ENCODE data around the gene PRLR. TPM values are rescaled to one million over a fixed set of nuclear protein-coding genes. Genes with fewer than 3 reads are reported as not detected.
"Not testable (repeated sequence)": the region's sequence is repeated elsewhere in the genome, so short reads cannot be mapped to it uniquely, and the experiment has no call there.

The PRLR gene
- total RNA-seq, 1 donor from 2014 or later = not detected

GRCh38 chr5:35198075-35198474 is 32.2 kb downstream of the PRLR start:
- H3K9me3 Mint-ChIP-seq = no peaks in the 10 kb centered on the region
- no peaks in the 10 kb centered on the region for H3K36me3 Mint-ChIP-seq (ENCODE audit: low read depth)
- no peak overlapping the region for H3K4me3 Mint-ChIP-seq
- H3K4me1 Mint-ChIP-seq = no peaks in the 10 kb centered on the region
- H3K27me3 Mint-ChIP-seq = peaks cover 12% of the 10 kb centered on the region
- intact Hi-C loops (cut with micrococcal nuclease) = no loop called here
- H3K27ac Mint-ChIP-seq = no peak overlapping the region
- no peak for DNase-seq

- intact Hi-C loops (cut with micrococcal nuclease) = no loop called here
- no peak overlapping the region for H3K4me3 Mint-ChIP-seq
- no peaks in the 10 kb centered on the region for H3K4me1 Mint-ChIP-seq
- peaks cover 11% of the 10 kb centered on the region for H3K27me3 Mint-ChIP-seq
- no peaks in the 10 kb centered on the region for H3K9me3 Mint-ChIP-seq
- no peaks in the 10 kb centered on the region for H3K36me3 Mint-ChIP-seq (ENCODE audit: low read depth)
- no peak overlapping the region for H3K27ac Mint-ChIP-seq
- DNase-seq = no peak
Observed at GRCh38 chr5:35197351-35197750, 32.9 kb downstream of the PRLR start.

DNA sequence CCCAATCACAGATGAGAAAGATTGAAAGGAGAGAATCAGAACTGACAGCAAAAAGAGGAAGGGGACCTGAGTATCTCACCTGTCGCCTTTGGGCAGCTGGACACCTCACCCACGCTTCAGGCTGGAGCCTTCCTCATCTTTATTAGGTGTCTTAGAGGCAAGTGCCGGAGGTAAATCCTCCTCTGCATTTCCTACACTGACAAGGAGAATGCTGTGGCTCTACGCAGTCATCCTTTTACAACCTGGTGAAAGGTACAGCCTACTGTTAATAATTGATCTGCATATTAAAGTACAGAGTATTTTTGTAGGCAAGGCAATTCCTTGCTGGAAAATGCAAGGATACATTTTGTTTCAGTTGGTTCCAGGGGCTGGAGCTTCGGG is 34.8 kb downstream of the PRLR start:
- DNase-seq = no peak
- no peak overlapping the region for H3K27ac Mint-ChIP-seq
- H3K27me3 Mint-ChIP-seq = peaks cover 5% of the 10 kb centered on the region
- no peaks in the 10 kb centered on the region for H3K4me1 Mint-ChIP-seq
- no peaks in the 10 kb centered on the region for H3K36me3 Mint-ChIP-seq (ENCODE audit: low read depth)
- no peak overlapping the region for H3K4me3 Mint-ChIP-seq
- intact Hi-C loops (cut with micrococcal nuclease) = no loop called here
- H3K9me3 Mint-ChIP-seq = no peaks in the 10 kb centered on the region

GRCh38 chr5:35194635-35195471 is 35.4 kb downstream of the PRLR start:
- Mint-ChIP-seq H3K4me1 (no peaks in the 10 kb centered on the region), H3K9me3 (no peaks in the 10 kb centered on the region), H3K4me3 (no peak overlapping the region), H3K27me3 (peaks cover 5% of the 10 kb centered on the region), H3K36me3 (ENCODE audit: low read depth) (no peaks in the 10 kb centered on the region), H3K27ac (no peak overlapping the region)
- DNase-seq = no peak
- intact Hi-C loops (cut with micrococcal nuclease) = no loop called here

GRCh38 chr5:35192506-35192905 is 37.8 kb downstream of the PRLR start:
- Mint-ChIP-seq H3K4me3 (no peak overlapping the region), H3K36me3 (ENCODE audit: low read depth) (no peaks in the 10 kb centered on the region), H3K27ac (no peak overlapping the region), H3K4me1 (no peaks in the 10 kb centered on the region), H3K9me3 (no peaks in the 10 kb centered on the region), H3K27me3 (no peaks in the 10 kb centered on the region)
- DNase-seq = no peak
- intact Hi-C loops (cut with micrococcal nuclease) = no loop called here

DNA sequence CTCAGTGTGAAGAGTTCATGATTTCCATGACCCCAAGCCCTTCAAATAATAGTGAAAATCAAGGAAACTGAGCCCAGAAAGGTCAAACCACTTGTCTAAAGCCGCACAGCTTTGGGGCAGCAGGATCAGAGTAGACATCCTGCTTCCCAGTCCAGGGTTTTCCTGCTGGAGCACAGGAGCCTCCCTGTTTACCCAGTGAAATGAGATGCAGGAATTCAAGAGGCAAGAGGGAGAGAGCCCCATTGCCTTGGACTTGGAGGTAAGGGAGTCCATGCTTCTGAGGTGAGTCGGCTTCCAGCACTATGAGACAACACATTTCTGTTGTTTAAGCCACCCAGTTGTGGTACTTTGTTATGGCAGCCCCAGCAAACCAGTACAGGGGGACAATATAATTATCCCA is 40.5 kb downstream of the PRLR start:
- H3K4me3 Mint-ChIP-seq; H3K27me3 Mint-ChIP-seq; H3K4me1 Mint-ChIP-seq; H3K36me3 Mint-ChIP-seq (ENCODE audit: low read depth); H3K9me3 Mint-ChIP-seq; H3K27ac Mint-ChIP-seq; intact Hi-C loops (cut with micrococcal nuclease); DNase-seq: not testable (repeated sequence)

DNA sequence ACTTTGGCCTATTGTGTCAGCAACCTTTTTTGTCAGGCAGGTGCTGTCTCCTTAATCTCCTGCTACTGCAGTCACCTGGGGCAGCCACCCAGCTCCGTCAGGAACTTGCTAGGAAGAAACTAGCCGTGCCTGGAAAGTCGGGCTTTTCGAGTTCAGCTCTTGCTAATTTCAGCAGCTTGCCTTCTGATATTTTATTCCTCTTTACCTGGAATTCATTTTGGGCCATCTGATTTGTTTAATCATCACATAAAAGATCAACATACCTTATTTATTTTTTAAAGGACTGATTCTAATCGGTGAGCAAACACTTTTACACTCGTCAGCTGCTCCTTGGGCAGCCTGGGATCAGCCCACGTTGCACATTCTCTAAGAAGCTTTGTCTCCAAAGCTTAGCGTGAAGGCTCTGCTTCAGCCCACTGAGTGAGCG is 42.2 kb downstream of the PRLR start:
- intact Hi-C loops (cut with micrococcal nuclease) = no loop called here

DNA sequence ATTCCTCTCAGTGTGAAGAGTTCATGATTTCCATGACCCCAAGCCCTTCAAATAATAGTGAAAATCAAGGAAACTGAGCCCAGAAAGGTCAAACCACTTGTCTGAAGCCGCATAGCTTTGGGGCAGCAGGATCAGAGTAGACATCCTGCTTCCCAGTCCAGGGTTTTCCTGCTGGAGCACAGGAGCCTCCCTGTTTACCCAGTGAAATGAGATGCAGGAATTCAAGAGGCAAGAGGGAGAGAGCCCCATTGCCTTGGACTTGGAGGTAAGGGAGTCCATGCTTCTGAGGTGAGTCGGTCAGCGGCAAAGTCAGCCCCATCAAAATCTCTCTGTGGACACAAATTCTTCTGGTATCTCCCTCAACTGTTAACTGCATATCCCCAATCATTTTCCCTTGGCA is 42.7 kb downstream of the PRLR start:
- H3K4me1 Mint-ChIP-seq; H3K36me3 Mint-ChIP-seq (ENCODE audit: low read depth); H3K27ac Mint-ChIP-seq; intact Hi-C loops (cut with micrococcal nuclease); H3K27me3 Mint-ChIP-seq; H3K9me3 Mint-ChIP-seq; DNase-seq; H3K4me3 Mint-ChIP-seq: not testable (repeated sequence)

More for the DNA sequence above, 42.2 kb downstream of the PRLR start:
- no peaks in the 10 kb centered on the region for H3K4me1 Mint-ChIP-seq
- no peaks in the 10 kb centered on the region for H3K27me3 Mint-ChIP-seq
- H3K9me3 Mint-ChIP-seq = no peaks in the 10 kb centered on the region
- H3K4me3 Mint-ChIP-seq = no peak overlapping the region
- DNase-seq = no peak
- no peak overlapping the region for H3K27ac Mint-ChIP-seq
- H3K36me3 Mint-ChIP-seq (ENCODE audit: low read depth) = no peaks in the 10 kb centered on the region

DNA sequence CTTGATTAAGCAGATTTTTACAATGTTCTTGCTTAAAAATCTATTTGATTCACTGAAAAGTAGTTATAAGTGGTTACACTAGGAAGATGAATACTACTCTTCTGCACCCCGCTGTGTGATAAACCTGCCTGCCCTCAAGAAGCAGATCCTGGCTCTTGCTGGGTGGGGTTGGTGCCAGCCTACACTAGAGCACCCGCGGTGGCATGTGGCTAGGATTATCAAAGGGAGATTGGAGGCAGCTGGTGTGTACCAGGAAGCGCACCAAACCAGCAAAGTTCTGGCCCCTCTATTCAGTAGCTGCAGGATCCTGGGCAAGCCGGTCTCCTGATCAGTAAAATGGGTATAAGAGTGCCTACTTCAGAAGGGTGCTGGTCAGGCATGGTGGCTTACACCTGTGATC is 43.5 kb downstream of the PRLR start:
- Mint-ChIP-seq H3K27me3 (peaks cover 4% of the 10 kb centered on the region), H3K4me3 (no peak overlapping the region), H3K36me3 (ENCODE audit: low read depth) (no peaks in the 10 kb centered on the region), H3K27ac (no peak overlapping the region), H3K4me1 (no peaks in the 10 kb centered on the region), H3K9me3 (no peaks in the 10 kb centered on the region)
- DNase-seq = no peak
- intact Hi-C loops (cut with micrococcal nuclease) = no loop called here

GRCh38 chr5:35185518-35185917 is 44.8 kb downstream of the PRLR start:
- no peaks in the 10 kb centered on the region for H3K4me1 Mint-ChIP-seq
- H3K36me3 Mint-ChIP-seq (ENCODE audit: low read depth) = no peaks in the 10 kb centered on the region
- no peak overlapping the region for H3K4me3 Mint-ChIP-seq
- H3K9me3 Mint-ChIP-seq = no peaks in the 10 kb centered on the region
- H3K27ac Mint-ChIP-seq = no peak overlapping the region
- peaks cover 5% of the 10 kb centered on the region for H3K27me3 Mint-ChIP-seq
- DNase-seq = no peak
- intact Hi-C loops (cut with micrococcal nuclease) = no loop called here

DNA sequence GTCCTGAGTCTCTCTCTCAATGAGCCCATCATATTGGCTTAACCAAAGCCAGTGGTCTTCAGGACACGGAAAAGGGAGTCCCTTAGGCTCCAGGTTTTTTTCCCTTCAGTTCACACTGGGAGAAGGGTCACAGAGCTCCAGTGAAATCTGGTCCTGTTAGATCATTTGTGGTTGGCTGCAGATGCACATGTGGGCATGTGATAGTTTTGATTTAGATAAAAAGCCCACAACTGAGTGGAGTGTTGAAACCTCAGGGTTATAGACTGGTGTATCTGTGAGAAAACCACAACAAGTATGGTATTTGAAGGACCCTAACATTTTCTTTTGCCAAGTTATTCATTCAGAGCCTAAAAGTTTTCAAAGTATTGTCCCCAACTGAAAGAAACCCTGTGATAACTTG is 46.7 kb downstream of the PRLR start:
- no peak for DNase-seq
- H3K27me3 Mint-ChIP-seq = peaks cover 7% of the 10 kb centered on the region
- no peaks in the 10 kb centered on the region for H3K4me1 Mint-ChIP-seq
- intact Hi-C loops (cut with micrococcal nuclease) = loop anchor here (5.0 kb wide), 1 partner anchor 91 kb away; no protein-coding TSS in a partner anchor
- H3K27ac Mint-ChIP-seq = no peak overlapping the region
- no peak overlapping the region for H3K4me3 Mint-ChIP-seq
- H3K9me3 Mint-ChIP-seq = no peaks in the 10 kb centered on the region
- no peaks in the 10 kb centered on the region for H3K36me3 Mint-ChIP-seq (ENCODE audit: low read depth)

DNA sequence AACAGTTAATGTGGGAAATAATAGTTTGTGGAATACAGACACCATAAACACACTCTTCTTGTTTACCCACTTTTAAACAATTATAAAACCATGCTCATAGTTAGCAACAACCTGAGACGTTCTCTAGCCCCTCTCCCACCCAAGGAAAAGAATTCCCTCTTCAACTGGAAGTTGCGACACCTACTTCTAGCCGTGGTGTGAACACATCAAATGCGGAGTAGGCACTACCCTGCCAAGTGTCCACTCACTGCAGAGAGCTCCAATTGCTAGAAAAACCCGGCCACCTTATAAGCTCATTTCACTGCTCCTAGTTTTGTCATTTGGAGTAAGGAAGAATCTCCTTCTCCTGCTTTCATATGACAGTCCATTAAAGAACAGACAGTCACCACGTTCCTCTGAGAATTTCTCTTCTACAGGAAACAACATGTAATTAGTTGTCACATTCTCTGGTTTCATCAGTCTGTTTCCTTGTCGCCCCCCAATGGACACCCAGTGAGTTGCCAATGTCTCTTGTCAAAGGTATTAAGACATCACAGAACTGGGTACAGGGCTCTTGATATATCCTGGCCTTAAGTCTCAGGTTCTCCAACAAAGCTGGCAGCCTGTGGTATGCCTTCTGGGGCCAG is 47.3 kb downstream of the PRLR start:
- Mint-ChIP-seq H3K4me3 (no peak overlapping the region), H3K4me1 (no peaks in the 10 kb centered on the region), H3K36me3 (ENCODE audit: low read depth) (no peaks in the 10 kb centered on the region), H3K27me3 (peaks cover 7% of the 10 kb centered on the region), H3K9me3 (no peaks in the 10 kb centered on the region), H3K27ac (no peak overlapping the region)
- intact Hi-C loops (cut with micrococcal nuclease) = loop anchor here (5.0 kb wide), 1 partner anchor 91 kb away; no protein-coding TSS in a partner anchor
- peak; percentile 63 for DNase-seq

DNA sequence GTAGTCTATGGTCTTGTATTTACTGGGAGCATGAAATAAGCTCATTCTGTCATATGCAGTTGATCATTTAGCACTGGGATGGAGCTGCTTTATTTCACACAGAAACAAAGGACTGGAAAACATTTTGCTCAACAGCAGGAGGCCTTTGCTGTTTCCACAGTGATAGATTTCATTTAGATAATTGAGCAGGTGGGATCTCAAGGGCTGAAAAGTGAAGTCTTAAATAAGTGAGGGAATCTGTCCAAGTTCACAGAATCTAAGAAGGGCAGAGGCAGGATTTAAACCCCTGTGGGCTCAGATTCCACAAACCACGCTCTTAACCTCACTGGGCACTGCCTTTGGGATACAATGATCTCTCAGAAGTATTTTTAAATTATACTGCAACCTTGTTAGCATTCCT is 47.8 kb downstream of the PRLR start:
- no peaks in the 10 kb centered on the region for H3K36me3 Mint-ChIP-seq (ENCODE audit: low read depth)
- DNase-seq = no peak
- H3K9me3 Mint-ChIP-seq = no peaks in the 10 kb centered on the region
- intact Hi-C loops (cut with micrococcal nuclease) = loop anchor here (5.0 kb wide), 1 partner anchor 90 kb away; no protein-coding TSS in a partner anchor
- H3K27me3 Mint-ChIP-seq = peaks cover 7% of the 10 kb centered on the region
- H3K4me1 Mint-ChIP-seq = no peaks in the 10 kb centered on the region
- no peak overlapping the region for H3K4me3 Mint-ChIP-seq
- H3K27ac Mint-ChIP-seq = no peak overlapping the region

GRCh38 chr5:35180046-35180445 is 50.2 kb downstream of the PRLR start:
- H3K27me3 Mint-ChIP-seq = peaks cover 7% of the 10 kb centered on the region
- H3K36me3 Mint-ChIP-seq (ENCODE audit: low read depth) = no peaks in the 10 kb centered on the region
- no peaks in the 10 kb centered on the region for H3K4me1 Mint-ChIP-seq
- no peak overlapping the region for H3K4me3 Mint-ChIP-seq
- intact Hi-C loops (cut with micrococcal nuclease) = loop anchor here (5.0 kb wide), 1 partner anchor 88 kb away; no protein-coding TSS in a partner anchor
- no peak overlapping the region for H3K27ac Mint-ChIP-seq
- no peaks in the 10 kb centered on the region for H3K9me3 Mint-ChIP-seq
- no peak for DNase-seq

Measured in activated CD4-positive, alpha-beta T cell treated with anti-CD3 and anti-CD28 coated beads, Interleukin-2, amount 10 ng/mL, durations not matched to agents 24 days and 14 days (primary cell).